ENCODE data around the gene RASD1.

RASD1 gene

DNA sequence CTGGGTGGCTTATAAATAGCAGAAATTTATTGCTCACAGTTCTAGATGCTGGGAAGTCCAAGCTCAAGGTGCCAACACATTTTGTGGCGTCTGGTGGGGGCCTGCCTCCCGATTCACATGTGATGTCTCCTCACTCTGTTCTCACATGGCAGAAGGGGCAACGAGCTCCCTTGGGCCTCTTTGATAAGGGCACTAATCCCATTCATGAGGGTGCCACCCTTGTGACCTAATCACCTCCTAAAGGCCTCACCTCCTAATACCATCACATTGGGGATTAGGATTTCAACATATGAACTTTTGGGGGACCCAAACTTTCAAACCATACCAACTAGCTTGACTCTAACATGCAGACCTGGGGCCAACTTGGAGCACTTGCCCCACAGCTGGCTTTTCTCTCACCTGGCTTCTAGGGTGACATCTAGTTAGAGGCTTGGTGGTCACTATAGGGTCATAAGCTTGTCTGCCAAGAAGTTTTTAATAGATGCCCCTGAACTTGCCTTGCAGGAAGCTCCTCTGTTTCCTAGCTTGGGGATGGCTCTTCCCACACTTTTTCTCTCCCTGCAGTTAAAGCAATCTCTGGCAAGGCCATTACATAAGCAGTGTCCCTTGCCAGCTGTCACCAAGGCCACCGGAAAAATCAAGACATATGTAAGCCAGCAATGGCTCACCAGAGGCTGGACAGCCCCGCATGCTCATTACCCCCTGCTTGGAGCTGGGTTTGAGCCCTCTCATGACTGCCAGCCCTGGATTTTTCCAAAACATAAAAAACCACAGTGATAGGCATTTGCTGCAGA is 27.8 kb downstream of the RASD1 start:
- Histone ChIP-seq H3K36me3 (ENCODE audit: control insufficient read depth, low read length) (no peaks in the 10 kb centered on the region), H3K4me2 (ENCODE audit: low read length) (no peak overlapping the region), H3K79me2 (ENCODE audit: control insufficient read depth, low read length) (no peaks in the 10 kb centered on the region), H3K27ac (ENCODE audit: low read depth, low read length) (no peak overlapping the region), H4K20me1 (ENCODE audit: control insufficient read depth, insufficient read depth, low read depth, low read length) (no peaks in the 10 kb centered on the region), H3K27me3 (ENCODE audit: control insufficient read depth, low read length) (peaks cover 50% of the 10 kb centered on the region), H3K9me3 (ENCODE audit: control insufficient read depth, insufficient read depth, low read length) (no peaks in the 10 kb centered on the region), H3K4me3 (ENCODE audit: low read length) (no peak overlapping the region), H3K9me2 (replicated peaks; ENCODE audit: control insufficient read depth, low read length) (no peaks in the 10 kb centered on the region), H3K4me1 (ENCODE audit: control insufficient read depth, low read length) (no peaks in the 10 kb centered on the region), H3F3A (ENCODE audit: control insufficient read depth, insufficient read depth) (no peaks in the 10 kb centered on the region)
- TF ChIP-seq CTCF (IDR thresholded peaks at IDR 0.05; ENCODE audit: low read depth, low read length, poor library complexity, severe bottlenecking) (no peak), EZH2phosphoT487 (IDR thresholded peaks at IDR 0.05; ENCODE audit: borderline replicate concordance, low read length) (no peak)

DNA sequence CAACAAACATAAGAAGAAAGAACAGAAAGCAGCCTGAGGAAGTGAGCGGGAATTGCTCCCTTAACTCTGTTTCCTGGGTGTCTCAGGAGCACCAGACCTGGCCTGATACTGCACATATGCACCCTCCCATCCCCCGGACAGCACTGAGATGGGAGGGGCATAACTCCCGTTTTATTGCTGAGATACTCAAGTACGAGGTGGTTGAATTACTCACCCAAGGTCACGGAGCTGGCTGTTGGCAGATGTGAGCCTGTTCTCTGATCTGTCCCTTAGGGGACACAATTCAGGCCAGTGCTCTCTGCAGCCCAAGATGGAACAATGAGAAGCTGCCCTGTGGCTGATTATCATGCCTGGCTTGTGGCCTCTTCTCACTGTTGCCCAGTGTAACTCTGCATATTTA is 28.5 kb downstream of the RASD1 start:
- Histone ChIP-seq H3F3A (ENCODE audit: control insufficient read depth, insufficient read depth) (no peaks in the 10 kb centered on the region), H3K36me3 (ENCODE audit: control insufficient read depth, low read length) (no peaks in the 10 kb centered on the region), H3K9me3 (ENCODE audit: control insufficient read depth, insufficient read depth, low read length) (no peaks in the 10 kb centered on the region), H3K4me1 (ENCODE audit: control insufficient read depth, low read length) (no peaks in the 10 kb centered on the region), H3K27ac (ENCODE audit: low read depth, low read length) (no peak overlapping the region), H3K9me2 (replicated peaks; ENCODE audit: control insufficient read depth, low read length) (no peaks in the 10 kb centered on the region), H3K27me3 (ENCODE audit: control insufficient read depth, low read length) (peaks cover 53% of the 10 kb centered on the region), H4K20me1 (ENCODE audit: control insufficient read depth, insufficient read depth, low read depth, low read length) (no peaks in the 10 kb centered on the region), H3K79me2 (ENCODE audit: control insufficient read depth, low read length) (no peaks in the 10 kb centered on the region), H3K4me3 (ENCODE audit: low read length) (no peak overlapping the region), H3K4me2 (ENCODE audit: low read length) (no peak overlapping the region)
- no peak for TF ChIP-seq EZH2phosphoT487 (IDR thresholded peaks at IDR 0.05; ENCODE audit: borderline replicate concordance, low read length)
- no peak for TF ChIP-seq CTCF (IDR thresholded peaks at IDR 0.05; ENCODE audit: low read depth, low read length, poor library complexity, severe bottlenecking)

- Histone ChIP-seq H3K27me3 (ENCODE audit: control insufficient read depth, low read length) (peaks cover 47% of the 10 kb centered on the region), H3K4me1 (ENCODE audit: control insufficient read depth, low read length) (no peaks in the 10 kb centered on the region), H3K27ac (ENCODE audit: low read depth, low read length) (no peak overlapping the region), H3K9me3 (ENCODE audit: control insufficient read depth, insufficient read depth, low read length) (no peaks in the 10 kb centered on the region), H3K79me2 (ENCODE audit: control insufficient read depth, low read length) (no peaks in the 10 kb centered on the region), H3K4me2 (ENCODE audit: low read length) (no peak overlapping the region), H3K9me2 (replicated peaks; ENCODE audit: control insufficient read depth, low read length) (no peaks in the 10 kb centered on the region), H3K36me3 (ENCODE audit: control insufficient read depth, low read length) (no peaks in the 10 kb centered on the region), H3K4me3 (ENCODE audit: low read length) (no peak overlapping the region), H3F3A (ENCODE audit: control insufficient read depth, insufficient read depth) (no peaks in the 10 kb centered on the region), H4K20me1 (ENCODE audit: control insufficient read depth, insufficient read depth, low read depth, low read length) (no peaks in the 10 kb centered on the region)
- TF ChIP-seq EZH2phosphoT487 (IDR thresholded peaks at IDR 0.05; ENCODE audit: borderline replicate concordance, low read length) (no peak), CTCF (IDR thresholded peaks at IDR 0.05; ENCODE audit: low read depth, low read length, poor library complexity, severe bottlenecking) (no peak)
Observed at GRCh38 chr17:17467016-17467415, 29.2 kb downstream of the RASD1 start.
